HL-60/S4 treated with phorbol 12-myristate 13-acetate at 8.2 ng/mL for 4 days and 3 days (cell line): Measurements from ENCODE around the gene KNCN.

ENCODE experiments used
- in situ Hi-C: fragments of 300-500 bp; cut with MboI; formaldehyde crosslinking; loops from 2 replicates; pipeline ENCODE4 v1.15.0; 2022; ENCODE audit warnings: low sequenced_read_pairs

Gene KNCN

DNA sequence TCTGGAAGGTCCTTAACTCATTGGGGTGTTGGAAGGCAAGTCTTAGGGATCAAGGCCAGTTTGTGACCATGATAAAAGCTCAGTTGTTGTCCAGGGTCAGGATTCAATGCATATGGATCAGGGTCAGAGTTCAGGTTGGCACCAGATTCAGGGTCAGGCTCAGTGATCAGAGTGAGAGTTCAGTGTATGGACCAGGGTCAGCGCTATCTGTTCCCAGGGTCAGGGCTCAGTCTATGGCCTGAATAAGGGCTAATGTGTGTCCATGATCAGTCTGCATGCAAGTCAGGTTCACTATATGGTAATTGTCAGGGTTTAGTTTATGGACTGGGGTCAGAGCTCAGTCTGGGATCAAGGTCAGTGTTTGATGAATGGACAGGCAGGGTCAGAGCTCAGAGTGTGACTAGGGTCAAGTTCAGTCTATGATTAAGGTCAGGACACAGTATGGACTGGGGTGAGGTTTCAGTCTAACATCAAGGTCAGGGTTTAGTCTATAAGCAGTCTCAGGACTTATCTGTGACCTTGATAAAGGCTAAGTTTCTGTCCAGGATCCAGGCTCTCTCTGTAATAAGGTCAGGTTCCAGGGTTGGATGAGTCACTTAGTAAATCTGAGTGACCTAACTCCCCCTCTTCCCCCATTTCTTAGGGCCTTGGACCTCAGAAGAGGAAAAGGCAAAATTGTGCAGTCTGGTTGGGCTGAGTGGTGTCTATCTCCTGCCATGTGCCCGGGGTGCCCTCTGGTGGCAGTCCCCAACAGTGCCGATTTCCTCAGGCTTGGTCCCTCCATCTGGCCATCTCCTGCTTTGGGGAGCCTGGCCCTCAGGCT is 23.8 kb downstream of the KNCN start:
- in situ Hi-C loops: loop anchor here (25.0 kb wide), 1 partner anchor 115 kb away; no protein-coding TSS in a partner anchor

DNA sequence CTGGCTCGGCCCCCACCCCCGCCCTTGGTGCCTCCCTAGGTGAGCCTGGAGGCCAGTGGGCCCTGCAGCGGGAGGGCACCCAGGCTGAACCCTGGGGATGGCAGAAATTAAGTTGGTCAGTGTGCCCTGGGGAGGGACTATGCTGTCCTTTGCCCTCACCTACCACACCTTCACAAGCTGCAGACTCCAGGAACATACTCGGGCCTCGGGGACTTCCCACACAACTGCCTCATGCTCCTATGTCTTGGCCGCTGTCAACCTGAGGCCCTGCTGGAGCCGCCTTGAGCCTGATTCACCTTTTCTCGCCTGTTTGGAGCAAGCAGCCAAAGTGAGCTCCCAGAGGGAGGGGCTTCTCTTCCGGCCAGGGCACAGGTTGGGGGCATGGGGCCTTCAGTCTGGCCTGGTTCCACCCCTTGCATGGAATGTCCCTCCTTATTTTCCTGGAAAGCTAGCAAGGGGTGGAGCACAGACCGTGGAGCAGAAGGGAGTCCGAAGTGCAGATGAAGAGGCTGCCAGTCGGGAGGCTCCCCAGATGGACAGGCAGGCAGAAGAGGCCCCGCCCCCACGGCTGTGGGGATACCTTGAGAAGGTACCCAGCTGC is 24.7 kb downstream of the KNCN start:
- in situ Hi-C loops: loop anchor here (25.0 kb wide), 1 partner anchor 114 kb away; no protein-coding TSS in a partner anchor

DNA sequence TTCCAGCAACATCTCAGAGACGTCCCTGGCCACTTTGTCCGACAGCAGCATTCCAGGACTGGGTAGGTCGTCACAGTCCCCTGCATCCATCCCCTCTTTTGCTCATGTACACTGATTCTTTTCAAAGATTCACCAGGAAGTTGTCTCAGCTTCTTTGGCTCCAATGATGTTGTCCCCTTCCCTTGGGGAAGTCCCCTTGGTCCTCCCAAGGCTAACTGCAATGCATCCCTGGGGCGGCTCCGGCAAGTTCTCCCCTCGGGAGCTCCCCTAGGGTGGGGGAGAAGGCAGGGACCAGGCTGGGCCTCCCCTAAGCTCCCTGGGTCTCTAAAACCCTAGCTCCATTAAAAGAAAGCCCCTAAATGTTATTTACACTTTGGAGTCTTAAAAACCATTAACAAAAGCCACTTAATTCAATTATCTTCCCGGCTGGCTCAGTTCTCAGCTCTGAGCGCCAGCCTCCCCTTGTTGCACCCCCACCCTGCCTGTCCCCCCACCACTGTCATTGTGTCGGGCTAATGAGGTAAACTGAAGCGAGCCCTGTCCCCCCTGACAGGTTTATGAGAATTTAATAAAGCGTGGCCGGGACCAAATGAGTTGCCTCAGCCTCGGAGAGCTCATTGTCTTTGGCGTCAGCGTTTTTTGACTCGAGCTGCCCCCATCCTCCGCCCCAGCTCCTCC is 25.3 kb downstream of the KNCN start:
- in situ Hi-C loops: loop anchor here (25.0 kb wide), 1 partner anchor 114 kb away; no protein-coding TSS in a partner anchor

DNA sequence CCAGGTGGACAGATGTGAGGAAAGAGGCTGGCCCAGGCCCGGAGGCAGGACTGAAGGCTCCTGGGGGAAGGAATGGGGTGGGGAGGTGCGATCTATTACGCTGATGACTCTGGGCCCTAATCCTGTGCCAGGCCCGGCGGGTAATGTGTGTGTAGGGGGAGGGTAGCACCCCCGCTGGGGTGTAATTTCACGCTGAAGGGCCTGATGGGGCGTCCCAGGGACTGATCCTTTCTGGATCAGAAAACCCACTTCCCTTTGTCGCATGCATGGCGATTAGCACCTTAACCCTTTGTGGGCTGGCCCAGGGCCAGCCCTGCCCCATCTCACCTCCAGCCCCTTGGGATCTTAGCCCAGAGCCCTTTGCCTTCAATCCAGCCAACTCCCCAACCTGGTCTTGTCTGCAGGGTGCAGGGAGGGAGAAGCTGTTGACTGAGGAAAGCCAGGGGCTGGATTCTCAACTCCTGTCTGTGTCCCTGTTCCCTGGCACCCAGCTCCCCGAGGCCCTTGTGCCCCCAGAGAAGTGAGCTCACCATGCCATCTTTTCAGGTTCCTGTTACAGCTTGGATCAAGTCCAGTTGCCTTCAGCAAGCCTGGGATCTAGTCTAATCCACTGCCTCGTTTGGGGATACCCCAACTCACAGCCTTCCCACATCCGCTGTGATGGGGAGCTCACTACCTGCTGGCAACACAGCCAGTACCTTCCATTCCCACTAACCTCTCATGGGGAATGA is 26.0 kb downstream of the KNCN start:
- in situ Hi-C loops: loop anchor here (25.0 kb wide), 1 partner anchor 113 kb away; no protein-coding TSS in a partner anchor

DNA sequence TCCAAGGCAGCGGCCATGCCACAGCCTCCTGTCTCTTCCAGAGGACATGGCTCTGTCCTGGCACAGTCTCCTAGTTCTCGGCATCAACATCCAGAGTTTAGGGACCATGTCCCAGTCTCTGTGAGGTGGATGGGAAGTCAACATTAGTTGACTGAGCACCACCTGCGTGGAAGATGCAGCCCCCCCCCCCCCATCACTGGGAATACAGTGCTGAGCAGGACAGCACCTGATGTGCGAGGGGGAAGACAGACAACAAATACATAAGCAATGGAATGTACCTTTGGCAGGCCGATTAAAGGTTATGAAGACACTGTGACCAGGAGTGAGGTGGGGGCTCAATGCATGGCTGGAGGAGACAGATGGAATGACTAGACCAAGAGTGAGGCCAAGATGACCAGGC is 26.6 kb downstream of the KNCN start:
- in situ Hi-C loops: loop anchor here (25.0 kb wide), 1 partner anchor 113 kb away; no protein-coding TSS in a partner anchor

DNA sequence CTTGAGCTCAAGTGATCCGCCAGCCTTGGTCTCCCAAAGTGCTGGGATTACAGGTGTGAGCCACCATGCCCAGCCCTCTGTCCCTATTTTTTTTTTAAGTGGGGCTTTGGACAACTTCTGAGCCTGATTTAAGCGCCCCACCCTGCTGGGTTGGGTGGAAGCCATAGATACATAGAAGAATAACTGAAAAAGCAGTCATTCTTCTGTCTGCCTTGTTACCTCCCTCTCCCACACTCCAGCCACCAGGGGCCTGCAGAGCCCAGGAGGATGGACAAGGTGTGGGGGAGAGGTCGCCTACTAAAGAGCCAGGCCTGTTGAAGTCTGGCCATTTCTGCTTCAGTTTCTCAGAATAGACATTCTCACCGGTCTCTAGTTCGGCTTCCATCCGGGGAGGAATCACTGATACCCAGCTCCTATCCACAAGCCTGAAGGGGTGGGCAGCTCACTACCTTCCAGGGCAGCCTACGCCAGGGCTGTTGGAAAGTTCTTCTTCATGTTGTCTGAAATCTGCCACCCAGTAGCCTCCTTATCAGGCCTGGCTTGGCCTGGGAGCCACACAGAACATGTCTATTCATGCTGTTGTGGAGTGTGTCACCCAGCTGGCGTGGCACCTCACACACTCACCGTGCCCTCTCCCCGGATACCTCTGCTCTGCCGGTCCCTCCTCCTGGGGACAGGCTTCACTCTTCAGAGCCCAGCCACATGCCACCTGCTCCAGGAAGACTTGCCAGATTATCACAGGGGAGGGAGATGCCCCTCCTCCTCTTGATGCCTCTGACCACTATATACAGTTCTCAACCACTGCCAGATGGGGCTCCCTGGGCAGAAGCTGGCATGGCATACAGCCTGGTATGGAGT is 27.7 kb downstream of the KNCN start:
- in situ Hi-C loops: no loop called here

DNA sequence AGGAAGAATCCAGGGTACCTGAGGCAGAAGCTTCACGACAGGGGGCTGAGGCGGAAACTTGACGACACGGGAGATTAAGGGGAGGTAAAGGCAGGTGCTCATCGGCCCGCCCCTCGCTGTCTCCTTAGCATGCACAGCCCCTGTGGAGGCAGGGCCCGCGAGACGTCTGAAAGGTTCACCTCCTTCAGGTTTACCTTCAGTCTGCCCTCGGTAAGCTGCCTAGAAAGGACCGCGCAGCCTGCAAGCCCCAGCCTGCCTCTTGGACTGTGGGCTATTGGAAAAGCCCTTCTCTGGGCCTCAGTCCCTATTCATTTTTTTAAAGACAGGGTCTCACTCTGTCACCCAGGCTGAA is 28.5 kb downstream of the KNCN start:
- in situ Hi-C loops: no loop called here

DNA sequence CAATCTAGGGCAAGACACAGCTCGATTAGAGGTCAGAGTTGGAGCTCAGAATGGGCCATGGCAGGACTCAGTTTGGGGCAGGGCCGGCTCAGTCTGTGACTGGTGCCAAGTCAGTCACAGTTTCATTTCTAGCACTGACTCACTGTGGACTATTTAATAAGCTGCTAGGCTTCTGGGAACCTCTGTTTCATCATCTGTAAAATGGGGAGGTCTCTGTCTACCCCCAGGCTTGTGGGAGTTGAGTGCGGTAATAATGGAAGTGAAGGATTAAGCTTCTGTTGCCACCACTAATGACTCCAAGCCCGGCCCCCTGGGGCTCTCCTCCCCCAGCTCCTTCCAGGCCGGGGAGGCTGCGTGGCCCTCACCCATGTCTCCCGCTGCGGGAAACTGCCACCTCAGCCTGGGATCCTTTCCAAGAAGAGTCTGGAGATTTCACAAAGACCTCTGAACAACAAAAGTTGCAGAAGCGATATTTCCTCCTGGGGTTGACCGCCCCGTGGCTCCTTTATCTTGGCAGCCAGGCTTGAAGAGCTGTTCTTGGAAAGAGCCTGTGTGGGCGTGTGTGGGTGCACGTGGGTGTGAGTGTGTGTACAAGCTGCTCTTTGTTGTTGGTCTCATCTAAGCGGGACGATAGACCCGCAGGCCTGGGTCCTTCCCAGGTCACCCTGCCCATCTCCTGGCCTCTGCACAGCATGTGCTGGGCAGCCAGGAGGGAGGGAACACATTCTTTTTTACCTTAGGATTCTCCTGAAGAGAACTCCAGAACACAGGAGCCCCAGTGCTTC is 29.1 kb downstream of the KNCN start:
- in situ Hi-C loops: no loop called here

DNA sequence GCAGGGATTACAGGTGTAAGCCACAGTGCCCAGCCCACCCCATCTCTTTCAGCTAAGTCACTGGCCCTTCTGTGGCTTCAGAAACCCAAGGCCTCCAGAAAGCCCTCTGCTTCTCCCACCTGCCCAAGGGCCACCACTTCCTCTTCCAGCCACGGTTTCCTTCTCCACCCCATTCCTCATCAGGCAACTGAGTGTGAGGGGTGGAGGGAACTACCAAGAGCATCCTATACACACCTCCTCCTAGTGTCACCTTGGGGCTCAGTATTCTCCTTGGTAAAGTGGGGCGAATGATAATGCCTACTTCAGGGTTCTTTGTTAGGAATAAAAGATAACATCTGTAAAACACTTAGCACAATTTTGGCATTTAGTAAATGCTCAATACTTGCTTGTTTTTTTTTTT is 30.0 kb downstream of the KNCN start:
- in situ Hi-C loops: no loop called here

DNA sequence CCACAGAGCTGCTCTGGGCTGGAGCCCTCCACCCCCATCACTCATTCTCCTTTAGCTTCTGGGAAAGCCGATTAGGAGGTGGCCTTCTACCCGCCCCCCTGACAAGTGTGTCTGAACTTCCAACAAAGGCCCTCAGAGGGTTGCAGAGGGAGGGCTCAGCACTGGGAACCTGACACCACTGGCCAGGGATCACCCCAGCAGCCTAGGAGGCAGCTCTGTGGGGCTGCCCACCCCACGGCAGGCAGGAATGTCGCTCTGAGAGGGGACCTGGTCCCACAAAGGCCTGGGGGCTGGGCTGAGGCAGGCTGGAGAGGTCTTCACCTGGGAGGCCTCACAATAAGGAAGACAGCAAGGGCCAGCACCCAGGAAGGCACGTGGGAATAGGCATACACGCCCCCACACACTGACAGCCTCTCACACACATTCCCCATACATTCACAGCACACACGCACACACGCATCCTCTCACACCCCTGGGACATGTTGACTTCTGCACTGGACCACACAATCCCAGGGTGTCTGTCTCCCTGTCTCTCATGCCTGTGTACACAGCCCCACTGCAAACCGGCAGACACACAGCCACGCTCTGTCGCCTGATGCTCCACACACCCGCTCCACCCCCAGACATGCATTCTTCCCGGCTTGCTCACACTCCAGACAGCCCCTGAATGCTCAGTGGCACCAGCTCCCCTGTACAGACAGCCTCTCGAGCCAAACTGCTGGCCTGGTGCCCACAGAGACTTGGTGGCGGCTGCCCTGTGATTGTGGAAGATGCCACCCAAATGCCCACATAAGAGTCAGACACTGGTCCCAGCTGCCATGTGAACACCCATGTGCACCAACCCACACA is 31.2 kb downstream of the KNCN start:
- in situ Hi-C loops: no loop called here

DNA sequence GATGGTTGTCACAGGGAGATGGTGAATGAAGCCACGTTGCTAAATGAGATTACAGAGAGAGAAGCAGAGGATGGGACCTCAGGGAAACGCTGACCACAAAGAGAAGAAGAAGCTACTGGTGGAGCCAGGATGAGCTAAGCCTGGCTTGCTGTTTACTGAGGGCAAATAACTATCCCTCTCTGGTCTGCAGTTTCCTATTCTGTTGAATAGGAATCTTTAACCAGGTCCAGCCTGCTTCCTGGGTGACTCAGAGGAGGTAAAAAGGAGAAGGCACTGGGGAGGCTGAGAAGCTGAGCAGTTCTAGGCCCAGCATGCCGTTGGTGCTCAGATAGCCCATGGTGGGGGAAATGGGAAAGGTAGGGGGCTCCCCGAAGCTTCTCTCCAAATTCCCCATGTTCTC is 32.2 kb downstream of the KNCN start:
- in situ Hi-C loops: no loop called here

DNA sequence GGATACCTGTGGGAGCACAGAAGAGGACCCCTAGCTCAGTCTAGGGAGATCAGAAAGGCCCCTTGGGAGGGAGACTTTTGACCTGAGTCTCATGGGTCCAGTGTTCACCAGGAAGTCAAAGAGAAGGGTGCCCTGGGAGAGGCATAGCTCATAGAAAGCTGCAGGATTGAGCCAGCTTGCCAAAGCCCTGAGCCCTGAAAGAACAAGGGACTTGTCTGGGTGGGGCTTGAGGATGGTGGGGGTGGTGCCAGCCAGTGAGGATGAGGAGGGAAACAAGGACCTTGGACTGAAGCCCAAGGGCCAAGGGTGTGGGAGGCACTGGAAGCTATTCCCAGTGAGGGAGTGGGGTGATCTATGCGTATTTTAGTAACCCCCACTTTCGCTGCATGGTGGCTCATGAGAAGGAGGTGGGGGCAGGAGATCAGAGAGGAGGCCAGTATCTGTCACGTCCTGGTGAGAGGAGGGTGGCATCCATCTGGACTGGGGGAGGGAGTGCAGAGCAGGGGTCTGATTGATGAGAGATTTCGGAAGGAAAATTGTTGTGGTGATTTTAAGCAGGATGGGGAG is 33.4 kb downstream of the KNCN start:
- in situ Hi-C loops: no loop called here

DNA sequence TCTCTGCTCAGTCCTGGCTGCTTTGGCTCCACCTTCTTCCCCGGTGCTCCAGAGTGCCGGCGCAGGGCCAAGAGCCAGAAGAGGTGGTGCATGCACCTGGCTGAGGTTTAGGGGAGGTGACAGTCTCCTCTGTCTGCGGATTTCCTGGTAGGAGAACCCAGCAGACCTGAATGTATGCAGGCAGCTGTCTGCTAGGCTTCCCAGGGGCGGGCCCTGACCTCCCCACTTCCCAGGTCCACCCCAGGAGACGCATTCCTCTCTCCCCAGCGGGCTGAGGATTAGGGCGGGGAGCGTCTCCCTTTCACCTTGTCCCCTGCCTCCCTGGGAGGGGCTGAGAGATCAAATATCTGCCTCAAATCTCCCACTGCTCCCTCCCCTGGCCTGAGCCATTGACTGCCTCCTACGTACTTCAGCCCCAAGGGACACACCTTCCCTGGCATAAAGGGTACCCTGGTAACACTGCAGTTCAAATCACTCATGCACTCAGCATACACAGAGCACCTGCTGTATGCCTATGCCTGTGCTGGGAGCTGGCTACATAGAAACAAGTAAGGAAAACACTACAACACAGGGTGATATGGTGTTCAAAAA is 34.3 kb downstream of the KNCN start:
- in situ Hi-C loops: no loop called here

DNA sequence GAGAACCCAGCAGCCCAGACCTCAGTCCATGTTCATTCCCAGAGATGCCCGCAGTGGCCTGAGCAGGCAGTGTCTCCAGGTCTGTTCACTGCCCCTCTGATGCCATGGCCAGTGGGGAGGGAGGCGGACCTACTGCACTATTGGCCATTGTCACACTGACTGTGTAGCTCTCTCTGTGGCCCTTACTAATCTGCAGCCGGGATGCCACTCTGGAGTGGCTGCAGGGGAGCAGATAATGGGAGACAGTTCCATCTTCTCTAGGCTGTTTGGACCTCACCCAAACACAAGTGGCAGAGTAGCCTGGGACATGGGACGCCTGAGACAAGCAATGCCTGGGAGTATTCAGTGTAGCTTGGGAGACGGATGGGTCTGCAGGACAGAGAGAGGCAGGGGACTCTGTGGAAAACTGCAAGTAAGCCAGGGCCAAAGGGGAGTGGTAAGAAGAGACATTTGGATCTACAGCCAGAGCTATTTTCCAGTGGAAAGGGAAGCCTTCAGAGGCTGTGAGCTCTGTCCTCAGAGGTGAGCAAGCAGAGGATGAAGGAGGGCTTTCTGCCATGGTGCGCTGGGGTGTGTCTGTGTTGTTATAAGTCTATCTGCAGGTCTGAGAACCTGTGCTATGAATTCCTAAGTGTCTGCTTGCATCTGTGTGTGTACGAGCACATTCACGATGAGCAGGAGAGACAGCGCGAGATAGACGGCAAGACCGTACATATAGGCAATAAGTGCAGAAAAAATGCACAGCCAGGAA is 35.1 kb downstream of the KNCN start:
- in situ Hi-C loops: no loop called here

DNA sequence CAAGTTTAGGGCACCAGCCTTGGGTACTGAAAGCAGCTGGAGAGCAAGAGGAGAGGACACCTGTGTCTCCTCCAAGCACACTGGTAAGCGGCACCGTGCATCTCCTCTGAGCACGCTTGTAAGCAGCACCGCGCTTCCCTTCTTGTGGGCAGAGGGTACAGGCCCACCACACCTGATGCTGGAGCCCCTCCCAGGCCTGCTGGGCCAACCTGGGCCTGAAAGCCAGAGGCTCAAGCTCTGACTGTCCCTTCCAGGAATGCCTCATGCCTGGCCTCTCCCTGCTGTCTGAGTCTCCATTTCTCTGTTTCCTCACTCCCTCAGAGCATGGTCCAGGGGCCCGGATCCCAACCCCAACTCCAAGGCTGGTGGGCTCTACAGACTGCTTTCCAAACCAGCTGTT is 35.9 kb downstream of the KNCN start:
- in situ Hi-C loops: no loop called here

DNA sequence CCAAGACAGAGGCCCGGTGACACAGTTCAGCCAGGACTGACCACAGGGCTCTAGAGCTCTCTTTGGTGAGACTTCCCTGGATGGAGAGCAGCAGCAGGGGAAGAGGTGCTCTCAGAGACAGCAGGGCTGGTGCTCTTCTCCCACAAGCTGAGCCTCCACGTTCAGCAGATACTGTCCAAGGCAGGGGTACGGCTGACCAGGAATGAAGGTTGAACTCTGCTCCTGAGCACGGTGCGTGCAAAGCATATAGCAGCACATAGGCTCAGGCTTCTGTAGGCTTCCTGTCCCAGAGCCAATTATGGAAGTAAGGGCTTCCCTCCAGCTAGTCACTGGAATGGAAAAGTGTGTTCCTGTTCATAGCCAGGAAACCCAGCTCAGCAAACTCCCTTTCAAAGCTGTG is 37.9 kb downstream of the KNCN start:
- in situ Hi-C loops: no loop called here

DNA sequence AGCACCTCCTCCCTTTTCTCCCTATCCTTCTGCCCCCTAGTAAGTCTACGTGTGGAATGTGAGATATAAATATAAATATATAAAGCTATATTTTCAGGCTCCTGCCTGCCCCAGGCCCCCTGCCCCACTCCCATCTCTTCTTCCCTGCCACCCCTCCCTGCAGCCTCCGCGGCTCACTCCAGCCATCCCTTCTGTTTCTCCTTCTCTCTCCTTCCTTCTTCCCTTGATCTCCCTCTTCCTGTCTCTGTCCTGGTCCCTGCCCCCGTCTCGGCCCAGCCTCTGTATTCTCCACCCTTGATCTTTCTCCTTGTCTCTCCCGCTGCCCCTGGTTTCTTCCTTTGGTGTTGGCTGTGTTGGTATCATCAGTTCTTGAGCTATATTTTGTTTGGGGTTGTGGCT is 38.7 kb downstream of the KNCN start:
- in situ Hi-C loops: no loop called here
